HG03095 (cell line): ENCODE measurements around the gene ELAC2.

Experiments used
- ATAC-seq: cut with Tn5 transposase; IDR thresholded peaks from one replicate; pipeline ENCODE4 v1.9.1; 2021; ENCODE audit warnings: moderate library complexity; ENCODE audit not compliant: unreplicated experiment

The ELAC2 gene

GRCh38 chr17:13017655-13018459 lies at the start of gene ELAC2:
Gene ELAC2, minus strand, starts transcription at chr17:13018027. Its CDS starts 80 bp downstream, at chr17:13017947.
- peak; percentile 97 for ATAC-seq

GRCh38 chr17:13065032-13065431 lies 47.2 kb upstream of the ELAC2 start:
- ATAC-seq, result no peak

- no peak for ATAC-seq
Measured at GRCh38 chr17:13055131-13055530, 37.3 kb upstream of the ELAC2 start.

GRCh38 chr17:13054666-13055065 lies 36.8 kb upstream of the ELAC2 start:
- no peak for ATAC-seq

GRCh38 chr17:13051915-13052314 lies 34.1 kb upstream of the ELAC2 start:
- ATAC-seq, result no peak

- ATAC-seq, result no peak
Measured at GRCh38 chr17:13047011-13047606, 29.3 kb upstream of the ELAC2 start.

- no peak for ATAC-seq
Measured at GRCh38 chr17:13046361-13046760, 28.5 kb upstream of the ELAC2 start.

- no peak for ATAC-seq
Measured at GRCh38 chr17:13044572-13045065, 26.8 kb upstream of the ELAC2 start.

GRCh38 chr17:13038931-13039665 lies 21.3 kb upstream of the ELAC2 start:
- ATAC-seq, result no peak

GRCh38 chr17:13036751-13037150 lies 18.9 kb upstream of the ELAC2 start:
- no peak for ATAC-seq

- ATAC-seq, result no peak
Measured at GRCh38 chr17:13035420-13035819, 17.6 kb upstream of the ELAC2 start.

- peak; percentile 54 for ATAC-seq
Measured at GRCh38 chr17:13031718-13032350, 14.0 kb upstream of the ELAC2 start.

- ATAC-seq, result no peak
Measured at GRCh38 chr17:13030459-13031300, 12.9 kb upstream of the ELAC2 start.

GRCh38 chr17:13030056-13030455 lies 12.2 kb upstream of the ELAC2 start:
- no peak for ATAC-seq

- ATAC-seq, result no peak
Measured at GRCh38 chr17:13029340-13029739, 11.5 kb upstream of the ELAC2 start.

- ATAC-seq, result no peak
Measured at GRCh38 chr17:13027246-13027645, 9.4 kb upstream of the ELAC2 start.

- no peak for ATAC-seq
Measured at GRCh38 chr17:13025687-13026086, 7.9 kb upstream of the ELAC2 start.

- no peak for ATAC-seq
Measured at GRCh38 chr17:13025258-13025627, 7.4 kb upstream of the ELAC2 start.

- peak; percentile 67 for ATAC-seq
Measured at GRCh38 chr17:13024526-13025257, 6.9 kb upstream of the ELAC2 start.

GRCh38 chr17:13024016-13024415 lies 6.2 kb upstream of the ELAC2 start:
- no peak for ATAC-seq
